ENCODE data around the gene LCK. TPM values are rescaled to one million over a fixed set of nuclear protein-coding genes. Genes with fewer than 3 reads are reported as not detected.

The LCK gene
- total RNA-seq, 1 experiment from 2014 or later: 37.6 TPM

GRCh38 chr1:32224285-32224684, 26.8 kb upstream of the LCK start:
- no peak overlapping the region for H3K9ac ChIP-seq (ENCODE audit: extremely low read depth, insufficient read length, low read length)
- H3K9me3 ChIP-seq (ENCODE audit: control insufficient read depth, low read depth, low read length): no peaks in the 10 kb centered on the region
- no peak overlapping the region for H4K91ac ChIP-seq (ENCODE audit: insufficient read length, low read depth, low read length)
- peak overlapping the region; percentile 55 for H4K8ac ChIP-seq (replicated peaks; ENCODE audit: insufficient read length, low read depth, low read length)
- no peak overlapping the region for H3K56ac ChIP-seq (ENCODE audit: insufficient read length, low read depth, low read length)
- no peaks in the 10 kb centered on the region for H4K20me1 ChIP-seq (ENCODE audit: control insufficient read depth, insufficient read depth, insufficient read length)
- H3T11ph ChIP-seq (ENCODE audit: low read length): no peak overlapping the region
- TF ChIP-seq CTCF (conservative IDR thresholded peaks at IDR 0.05): no peak
- peaks cover 7% of the 10 kb centered on the region; the same call in 1 of the 2 replicates for H3K4me1 ChIP-seq (ENCODE audit: insufficient read depth, low read length)
- DNase-seq: no peak
- H3K18ac ChIP-seq (ENCODE audit: insufficient read length, low read depth, low read length): no peak overlapping the region
- Mint-ChIP-seq H3K4me3 (peak overlapping the region; percentile 52 to 98), H3K4me1 (peaks cover 17 to 25% of the 10 kb centered on the region in 2 experiments), H3K36me3 (ENCODE audit: insufficient read depth in 1 of 3, low read depth in 3 of 3) (peaks cover 40 to 60% (median 58%) of the 10 kb centered on the region in 3 experiments), H3K27me3 (ENCODE audit: low read depth) (no peaks in the 10 kb centered on the region), H3K9me3 (no peaks in the 10 kb centered on the region), H3K27ac (peak overlapping the region in 1 of 3 experiments; percentile 79; a peak in 2 of 7 replicates)
- H2BK15ac ChIP-seq (ENCODE audit: low read depth, low read length): no peak overlapping the region
- H4K5ac ChIP-seq (ENCODE audit: insufficient read length, low read depth, low read length): no peak overlapping the region
- no peaks in the 10 kb centered on the region for H3K27me3 ChIP-seq (ENCODE audit: insufficient read depth, low read length)
- H3K79me2 ChIP-seq (ENCODE audit: insufficient read depth, low read length): peaks cover 3% of the 10 kb centered on the region; the same call in 1 of the 2 replicates
- no peak overlapping the region for H2AK5ac ChIP-seq (ENCODE audit: insufficient read length, low read length)
- H2BK120ac ChIP-seq (ENCODE audit: low read depth, low read length, poor library complexity, severe bottlenecking): no peak overlapping the region
- H2BK20ac ChIP-seq (ENCODE audit: low read depth, low read length, poor library complexity, severe bottlenecking): no peak overlapping the region
- no peak overlapping the region for H3K23ac ChIP-seq (ENCODE audit: insufficient read length, low read depth, low read length)
- H2BK5ac ChIP-seq (ENCODE audit: insufficient read length, low read length): no peak overlapping the region
- H2AFZ ChIP-seq (ENCODE audit: low read length): no peak overlapping the region
- H3K23me2 ChIP-seq (ENCODE audit: insufficient read length, low read depth, low read length, poor library complexity, severe bottlenecking): peaks cover 7% of the 10 kb centered on the region
- H3K27ac ChIP-seq (ENCODE audit: insufficient read length, low read depth, low read length): no peak overlapping the region
- H3K4ac ChIP-seq (ENCODE audit: low read depth, low read length): no peak overlapping the region
- no peaks in the 10 kb centered on the region for H3K79me1 ChIP-seq (ENCODE audit: insufficient read depth, low read depth, low read length, poor library complexity, severe bottlenecking)
- no peak overlapping the region for H3K14ac ChIP-seq (ENCODE audit: insufficient read depth, low read length)
- no peak overlapping the region for H2BK12ac ChIP-seq (ENCODE audit: insufficient read length, low read depth, low read length)
- WGBS (ENCODE audit: extremely low coverage, insufficient read length, low lambda C conversion rate): no CpG with 5 or more reads among the region's 4 CpGs
- no peak overlapping the region for H3K4me2 ChIP-seq (ENCODE audit: insufficient read depth, insufficient read length, low read length)

Measured in H9 (cell line).